GM12864 (cell line): ENCODE measurements around the gene YPEL2.

Experiments used
- DNase-seq: peaks from one replicate; pipeline ENCODE4 v3.0.0-alpha.2; 2011; ENCODE audit warnings: low read depth
- H3K4me3 ChIP-seq: 2 replicates; pipeline ENCODE4 v1.5.1; 2011; ENCODE audit warnings: mild to moderate bottlenecking, low read depth, low read length, control low read depth
- CTCF ChIP-seq: IDR thresholded peaks from 2 replicates; pipeline ENCODE4 v1.5.1; 2011; ENCODE audit warnings: low read depth, mild to moderate bottlenecking, moderate library complexity, low read length, control low read depth, inconsistent platforms; ENCODE audit errors: missing control alignments

YPEL2 gene

GRCh38 chr17:59401274-59401673, 69.8 kb downstream of the YPEL2 start:
- no peak for TF ChIP-seq CTCF
- DNase-seq: no peak

GRCh38 chr17:59401725-59402124, 70.3 kb downstream of the YPEL2 start:
- TF ChIP-seq CTCF: no peak
- no peak for DNase-seq
- H3K4me3 ChIP-seq: no peak overlapping the region

More at GRCh38 chr17:59401274-59401673, 69.8 kb downstream of the YPEL2 start:
- no peak overlapping the region for H3K4me3 ChIP-seq

GRCh38 chr17:59402760-59403159, 71.3 kb downstream of the YPEL2 start:
- DNase-seq: no peak
- no peak for TF ChIP-seq CTCF
- H3K4me3 ChIP-seq: no peak overlapping the region

- no peak overlapping the region for H3K4me3 ChIP-seq
- no peak for TF ChIP-seq CTCF
Measured at GRCh38 chr17:59404471-59404870, 73.0 kb downstream of the YPEL2 start.

GRCh38 chr17:59405944-59406705, 74.7 kb downstream of the YPEL2 start:
- no peak for DNase-seq
- no peak overlapping the region for H3K4me3 ChIP-seq
- no peak for TF ChIP-seq CTCF

More at GRCh38 chr17:59404471-59404870, 73.0 kb downstream of the YPEL2 start:
- no peak for DNase-seq

- no peak for DNase-seq
- no peak for TF ChIP-seq CTCF
- no peak overlapping the region for H3K4me3 ChIP-seq
Measured at GRCh38 chr17:59406808-59407381, 75.4 kb downstream of the YPEL2 start.
